RWPE1 (cell line): ENCODE measurements around the gene TEX12.

Experiments
- CTCF ChIA-PET: fragments of 350-600 bp; sonication (Branson Sonifier 250); formaldehyde crosslinking; extraction: SDS; loops from one replicate; lab custom pipeline; 2021; lab: Yijun Ruan, JAX
- POLR2A ChIA-PET: fragments of 400-600 bp; formaldehyde crosslinking; extraction: SDS; loops from one replicate; lab custom pipeline; 2020; ENCODE audit warnings: antibody characterized with exemption; ENCODE audit not compliant: low non-redundant PET; lab: Yijun Ruan, JAX
- DNase-seq: peaks from one replicate; pipeline ENCODE4 v3.0.0; 2012; ENCODE audit warnings: low spot score
- H3K27ac ChIP-seq: fragments of 450-650 bp; 2 replicates; pipeline ENCODE4 v1.5.1; 2017
- CTCF ChIP-seq: fragments of 450-650 bp; conservative IDR thresholded peaks from 2 replicates; pipeline ENCODE4 v1.5.1; 2017; ENCODE audit warnings: low read depth, mild to moderate bottlenecking

Gene TEX12

DNA sequence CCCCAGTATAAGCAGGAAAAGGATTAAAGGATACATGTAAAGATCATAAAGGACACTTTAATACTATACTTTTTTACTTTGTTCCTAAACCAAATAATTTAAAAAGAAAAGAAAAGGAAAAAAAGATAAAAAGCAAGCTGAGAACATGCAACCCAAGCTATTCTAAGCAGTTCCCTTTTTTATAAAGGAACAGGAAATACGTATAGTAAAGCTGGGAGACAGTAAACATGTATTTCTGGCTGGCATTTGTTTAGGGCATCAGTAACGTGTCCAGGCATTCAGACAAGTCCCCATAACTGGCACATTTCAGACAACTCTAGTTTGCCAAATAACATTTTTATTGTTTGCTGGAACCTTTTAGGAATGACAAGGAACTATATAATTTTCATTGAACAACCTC lies 33.1 kb downstream of the TEX12 start:
- POLR2A ChIA-PET: no interaction called here
- TF ChIP-seq CTCF: no peak
- no peak for DNase-seq
- no peak overlapping the region for H3K27ac ChIP-seq
- CTCF ChIA-PET: interaction anchor here (0.7 to 1.1 kb wide), 2 partner anchors 14 to 69 kb away, joined by 3 to 5 read pairs; no protein-coding TSS in a partner anchor

- TF ChIP-seq CTCF: no peak
- no peak overlapping the region for H3K27ac ChIP-seq
- ChIA-PET POLR2A (no interaction called here), CTCF (no interaction called here)
- DNase-seq: no peak
These were observed 38.9 kb downstream of the TEX12 start for GRCh38 chr11:112206071-112206470.

DNA sequence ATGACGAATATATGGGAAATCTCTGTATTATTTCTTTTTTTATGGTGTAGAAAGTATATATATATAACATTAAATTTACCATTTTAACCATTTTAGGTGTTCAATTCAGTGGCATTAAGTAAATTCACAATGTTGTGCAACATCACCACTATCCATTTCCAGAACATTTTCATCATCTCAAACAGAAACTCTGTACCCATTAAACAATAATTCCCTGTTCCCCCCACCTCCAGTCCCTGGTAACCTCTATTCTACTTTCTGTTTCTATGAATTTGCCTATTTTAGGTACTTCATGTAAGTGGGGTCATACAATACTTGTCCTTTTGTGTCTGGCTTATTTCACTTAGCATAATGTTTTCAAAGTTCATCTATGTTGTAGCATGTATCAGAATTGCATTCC lies 43.7 kb downstream of the TEX12 start:
- TF ChIP-seq CTCF: no peak
- no peak for DNase-seq
- CTCF ChIA-PET: no interaction called here
- POLR2A ChIA-PET: no interaction called here
- no peak overlapping the region for H3K27ac ChIP-seq

- H3K27ac ChIP-seq: no peak overlapping the region
- no peak for TF ChIP-seq CTCF
- ChIA-PET POLR2A (no interaction called here), CTCF (interaction anchor here (0.6 kb wide), 1 partner anchor 105 kb away, joined by 3 read pairs; no protein-coding TSS in a partner anchor)
- DNase-seq: no peak
These were observed 44.4 kb downstream of the TEX12 start for GRCh38 chr11:112211536-112211935.

DNA sequence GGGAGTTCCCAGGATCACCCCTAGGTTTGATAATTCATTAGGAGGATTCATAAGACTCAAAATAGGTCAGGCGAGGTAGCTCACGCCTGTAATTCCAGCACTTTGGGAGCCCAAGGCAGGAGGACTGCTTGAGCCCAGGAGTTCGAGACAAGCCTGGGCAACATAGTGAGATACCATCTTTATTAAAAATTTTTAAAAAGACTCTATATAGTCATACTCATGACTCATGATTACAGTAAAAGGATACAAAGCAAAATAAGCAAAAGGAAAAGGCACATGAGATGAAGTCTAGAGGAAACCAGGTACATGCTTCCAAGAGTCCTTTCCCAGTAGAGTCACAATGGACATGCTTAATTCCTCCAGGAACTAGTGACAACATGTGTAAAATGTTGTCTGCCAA lies 45.1 kb downstream of the TEX12 start:
- H3K27ac ChIP-seq: no peak overlapping the region

GRCh38 chr11:112212710-112213109 lies 45.5 kb downstream of the TEX12 start:
- DNase-seq: no peak
- ChIA-PET POLR2A (no interaction called here), CTCF (interaction anchor here (0.7 kb wide), 1 partner anchor 130 kb away, joined by 4 read pairs; no protein-coding TSS in a partner anchor)
- H3K27ac ChIP-seq: no peak overlapping the region
- TF ChIP-seq CTCF: no peak

More for the DNA sequence above, 45.1 kb downstream of the TEX12 start:
- ChIA-PET CTCF (interaction anchor here (0.6 kb wide), 1 partner anchor 104 kb away, joined by 3 read pairs; no protein-coding TSS in a partner anchor), POLR2A (no interaction called here)
- no peak for DNase-seq
- no peak for TF ChIP-seq CTCF
